GM18907 (cell line): ENCODE results near the gene PALMD.

Source experiments
- ATAC-seq: cut with Tn5 transposase; IDR thresholded peaks from one replicate; pipeline ENCODE4 v1.9.1; 2021; ENCODE audit warnings: mild to moderate bottlenecking, moderate library complexity; ENCODE audit not compliant: unreplicated experiment

Gene PALMD

DNA sequence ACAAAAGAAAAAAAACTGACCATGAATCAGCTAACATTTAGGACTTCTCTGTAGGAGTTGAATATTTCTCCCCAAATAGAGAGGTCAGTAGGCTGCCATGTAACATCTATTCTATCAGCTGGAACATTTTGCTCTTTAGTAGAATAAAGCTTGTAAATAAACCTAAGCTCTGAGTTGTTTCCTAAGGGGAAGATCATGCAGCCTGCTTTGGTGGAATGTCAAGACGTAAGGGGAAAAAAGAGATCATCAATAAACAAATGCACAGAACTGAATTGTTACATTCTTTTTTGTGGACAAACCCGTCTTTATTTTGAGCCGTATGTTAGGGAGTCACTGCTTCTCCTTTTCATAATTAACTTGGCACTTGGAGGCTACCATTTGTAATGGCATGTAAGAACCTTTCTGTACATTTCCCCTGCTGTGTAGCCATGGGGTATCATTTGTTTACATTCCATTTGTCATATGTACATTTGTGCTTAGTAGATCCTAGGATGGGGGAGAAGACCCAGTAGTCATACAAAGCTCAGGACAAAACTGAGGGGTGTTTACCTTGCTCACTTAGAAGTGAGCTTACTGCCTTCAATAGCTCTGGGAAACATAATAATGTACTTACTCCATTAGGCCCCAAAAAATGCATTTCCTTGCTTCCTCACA lies 10.8 kb upstream of the PALMD start:
- ATAC-seq = no peak

DNA sequence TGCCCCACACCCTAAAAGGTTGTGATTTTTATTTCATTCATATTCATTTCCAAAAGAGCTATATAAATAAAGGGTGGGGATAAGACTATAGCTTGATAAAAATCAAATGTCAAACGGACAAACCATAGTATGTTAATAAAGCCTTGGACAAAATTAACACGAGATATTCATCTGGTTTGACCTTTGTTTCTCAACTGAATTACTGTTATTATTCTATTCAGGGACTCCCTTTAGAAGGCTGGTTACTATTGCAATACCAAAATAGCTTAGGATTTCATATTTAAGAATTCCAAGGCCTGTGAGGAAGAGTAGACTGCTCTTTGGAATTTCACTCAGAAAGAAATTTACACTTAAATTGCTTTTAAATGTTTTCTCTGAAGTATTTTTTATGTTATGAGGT lies 10.2 kb upstream of the PALMD start:
- ATAC-seq = no peak

DNA sequence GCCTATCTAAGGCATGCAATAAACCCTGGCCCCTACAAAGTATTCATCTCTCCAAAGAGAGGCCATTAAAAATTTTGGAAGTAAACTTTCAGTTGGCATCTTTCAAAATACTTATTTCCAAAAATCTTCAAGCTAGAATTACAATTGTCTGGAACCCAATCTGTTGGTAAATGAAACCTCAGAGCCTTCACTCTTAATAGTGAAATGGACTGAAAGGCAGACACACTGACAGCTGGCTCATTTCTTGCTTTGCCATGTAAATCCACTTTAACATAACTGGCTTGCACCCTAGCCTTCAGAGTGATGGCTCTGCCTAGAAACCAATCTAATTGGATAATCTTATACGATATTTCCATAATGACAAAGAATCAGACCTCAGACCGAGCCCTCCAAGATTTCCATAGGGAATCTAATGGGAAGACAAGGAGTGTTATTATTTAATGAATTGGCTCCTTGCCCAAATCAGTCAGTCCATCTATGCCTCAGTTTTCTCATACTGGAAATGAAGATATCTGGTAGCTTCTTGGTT lies 9.2 kb upstream of the PALMD start:
- ATAC-seq = no peak

GRCh38 chr1:99638853-99639252 lies 7.1 kb upstream of the PALMD start:
- ATAC-seq = no peak

DNA sequence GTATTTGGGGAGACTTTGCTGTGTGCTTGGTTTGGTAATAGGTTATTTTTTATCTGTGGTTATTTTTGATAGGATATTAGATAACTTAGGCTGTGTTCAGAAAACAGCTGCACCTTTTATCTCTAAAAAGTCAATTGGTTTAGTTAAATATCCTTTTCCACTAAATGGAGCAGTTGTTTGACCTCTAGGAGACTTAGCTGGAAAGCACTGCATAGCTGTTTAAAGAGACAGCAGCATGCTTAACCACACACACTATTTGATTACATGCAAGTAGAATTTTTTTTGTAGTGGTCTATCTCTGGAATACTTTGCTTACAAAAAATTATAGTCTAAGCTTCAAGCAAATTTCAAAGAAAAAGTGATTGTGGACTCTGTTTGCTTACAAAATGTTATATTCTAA lies 6.5 kb upstream of the PALMD start:
- ATAC-seq = no peak

GRCh38 chr1:99639945-99640344 lies 6.0 kb upstream of the PALMD start:
- no peak for ATAC-seq

- no peak for ATAC-seq
Measured at GRCh38 chr1:99640672-99641071, 5.2 kb upstream of the PALMD start.

DNA sequence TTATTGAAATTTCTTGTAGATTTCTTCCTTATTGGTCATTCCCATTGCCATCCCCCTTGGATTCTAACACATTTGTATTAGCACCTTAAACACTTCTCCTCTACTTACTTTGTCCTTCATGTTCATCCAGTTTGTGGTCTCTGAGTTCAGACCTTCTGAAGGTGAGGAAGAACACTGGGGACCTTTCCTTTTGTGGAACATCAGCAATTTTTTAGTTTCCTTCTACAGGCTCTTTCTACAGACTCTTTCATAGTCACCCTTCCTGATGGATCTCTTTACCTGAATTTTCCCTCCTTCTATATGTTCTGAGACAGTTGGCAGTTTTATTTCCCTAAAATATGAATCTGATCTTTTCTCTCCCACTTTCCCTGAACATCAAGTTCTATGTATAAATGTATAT lies 4.4 kb upstream of the PALMD start:
- ATAC-seq = no peak

DNA sequence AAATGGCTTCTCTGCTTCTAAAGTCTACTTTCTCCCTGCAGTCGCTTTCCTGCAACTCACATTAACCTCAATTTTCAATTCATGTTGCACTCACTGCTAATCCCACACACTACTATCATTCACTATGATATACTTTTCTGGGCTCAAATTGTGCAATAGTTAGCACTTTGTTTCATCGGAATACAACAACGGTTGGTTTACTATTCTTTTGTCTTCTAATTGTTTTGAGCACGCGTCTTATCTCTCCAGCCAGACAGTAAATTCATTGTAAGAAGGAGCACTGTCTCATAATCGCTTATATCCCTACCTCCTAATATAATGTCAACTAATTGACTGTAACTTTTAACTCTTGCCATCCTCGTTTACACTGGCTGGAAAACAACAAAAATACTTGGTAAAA lies 3.9 kb upstream of the PALMD start:
- no peak for ATAC-seq

GRCh38 chr1:99643021-99643779 lies 2.7 kb upstream of the PALMD start:
- ATAC-seq = no peak

GRCh38 chr1:99644279-99645004 lies 1.5 kb upstream of the PALMD start:
- ATAC-seq = no peak

GRCh38 chr1:99645203-99645602 lies 710 bp upstream of the PALMD start:
- no peak for ATAC-seq

GRCh38 chr1:99646868-99647267 lies 955 bp downstream of the PALMD start:
- no peak for ATAC-seq

- ATAC-seq = no peak
Measured at GRCh38 chr1:99647490-99647889, 1.6 kb downstream of the PALMD start.

- ATAC-seq = no peak
Measured at GRCh38 chr1:99648107-99648506, 2.2 kb downstream of the PALMD start.

- no peak for ATAC-seq
Measured at GRCh38 chr1:99650030-99650429, 4.1 kb downstream of the PALMD start.

DNA sequence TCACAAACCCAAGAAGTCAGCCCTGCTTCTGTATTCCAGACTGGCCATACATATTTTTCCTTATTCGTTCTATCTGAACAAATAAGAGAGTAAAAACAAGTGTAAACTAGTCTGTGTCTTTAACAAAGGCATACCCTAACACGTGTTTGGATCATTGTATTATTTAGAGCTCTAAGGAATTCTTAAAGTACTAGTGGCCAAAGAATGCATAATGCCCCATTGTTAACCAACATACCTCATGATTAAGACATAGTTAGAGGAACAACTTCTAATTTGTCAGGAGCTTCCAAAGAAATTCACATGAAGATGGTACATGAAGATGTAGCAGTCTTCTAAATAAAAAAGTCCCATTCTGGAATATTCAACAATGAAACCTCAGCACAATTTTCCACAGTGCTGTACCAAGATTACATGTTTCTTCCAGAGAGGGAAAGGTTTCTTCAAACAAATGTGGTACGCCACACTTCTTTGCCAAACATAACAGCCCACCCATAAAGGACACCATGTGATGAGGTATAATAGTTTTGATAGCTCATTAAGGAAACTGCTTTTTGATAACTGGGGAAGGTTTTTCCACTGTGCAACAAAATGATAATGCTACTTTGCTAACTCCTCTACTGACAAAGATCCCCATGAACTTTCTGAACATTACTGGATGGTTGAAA lies 5.0 kb downstream of the PALMD start:
- ATAC-seq = no peak

DNA sequence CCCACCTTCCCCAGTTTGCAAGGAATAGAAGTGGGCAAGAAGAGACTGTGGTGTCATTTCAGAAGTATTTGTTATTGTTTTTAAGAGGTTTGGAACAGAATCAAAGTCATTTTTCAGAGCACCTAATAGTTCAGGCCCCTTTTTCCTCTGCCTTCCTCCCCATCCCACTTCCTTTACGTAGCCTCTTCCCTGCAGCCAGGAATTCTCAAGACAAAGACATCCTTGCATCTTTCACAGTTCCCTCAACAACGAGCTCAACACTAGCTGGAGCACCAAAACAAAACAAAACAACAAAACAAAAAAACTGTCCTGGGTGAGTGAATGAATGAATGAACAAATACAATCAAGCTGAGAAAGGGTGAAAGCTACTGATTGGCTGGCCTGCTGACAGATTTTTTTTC lies 7.0 kb downstream of the PALMD start:
- no peak for ATAC-seq

- ATAC-seq = no peak
Measured at GRCh38 chr1:99655376-99655775, 9.5 kb downstream of the PALMD start.

DNA sequence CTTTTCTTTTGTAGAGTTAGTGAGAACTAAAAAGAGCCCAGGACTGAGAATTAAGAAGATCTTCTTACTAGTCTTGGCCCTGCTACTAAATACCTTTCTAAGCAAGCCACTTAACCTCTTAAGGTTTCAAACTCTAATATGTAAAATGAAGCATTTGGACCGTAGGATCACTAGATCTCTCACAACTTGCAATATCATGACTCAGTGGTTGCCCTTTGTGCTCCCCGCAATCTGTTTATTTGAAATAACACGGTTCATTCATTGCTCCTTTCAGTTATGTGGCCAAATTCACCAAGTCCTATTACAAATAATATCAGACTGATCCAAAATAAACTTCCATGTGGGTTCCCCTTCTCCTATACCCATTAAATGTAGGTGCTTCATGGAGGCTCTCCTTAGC lies 10.8 kb downstream of the PALMD start:
- no peak for ATAC-seq
